Duodenal mucosa (tissue), 2 donors: Measurements from ENCODE around the gene TRPV2.
"Not testable (repeated sequence)": the region's sequence is repeated elsewhere in the genome, so short reads cannot be mapped to it uniquely, and the experiment has no call there.

Source experiments
- H3K27ac ChIP-seq: one replicate; pipeline ENCODE4 v1.7.0; 2013; ENCODE audit warnings: low read depth, low read length
- H3K27me3 ChIP-seq, 2 donors: one replicate each; pipeline ENCODE4 v1.7.0; 2013; ENCODE audit warnings: low read length in 2 of 2, control low read depth in 1 of 2; ENCODE audit not compliant: insufficient read depth in 2 of 2, control insufficient read depth in 1 of 2
- H3K36me3 ChIP-seq, 2 donors: one replicate each; pipeline ENCODE4 v1.7.0; 2013; ENCODE audit warnings: low read length in 2 of 2, control low read depth in 1 of 2; ENCODE audit not compliant: insufficient read depth in 2 of 2, control insufficient read depth in 1 of 2
- H3K4me1 ChIP-seq, 2 donors: one replicate each; pipeline ENCODE4 v1.7.0; 2013; ENCODE audit warnings: low read length in 2 of 2, control low read depth in 1 of 2; ENCODE audit not compliant: insufficient read depth in 2 of 2, control insufficient read depth in 1 of 2
- H3K4me3 ChIP-seq, 2 donors: one replicate each; pipeline ENCODE4 v1.7.0; 2013; ENCODE audit warnings: low read length in 2 of 2, low read depth in 1 of 2
- H3K9ac ChIP-seq, 2 donors: one replicate each; pipeline ENCODE4 v1.7.0; 2013; ENCODE audit warnings: low read length in 2 of 2, low read depth in 1 of 2
- H3K9me3 ChIP-seq, 2 donors: one replicate each; pipeline ENCODE4 v1.7.0; 2013; ENCODE audit warnings: low read length in 2 of 2, control low read depth in 1 of 2; ENCODE audit not compliant: control insufficient read depth in 1 of 2

TRPV2 gene

GRCh38 chr17:16383216-16383615, 32.2 kb upstream of the TRPV2 start:
- Histone ChIP-seq H3K9me3 (no peaks in the 10 kb centered on the region), H3K9ac (peak overlapping the region; percentile 4 to 76), H3K27ac (no peak overlapping the region), H3K4me3 (peak overlapping the region; percentile 84 to 96), H3K36me3 (peaks cover 6 to 20% of the 10 kb centered on the region in 2 donors), H3K27me3 (no peaks in the 10 kb centered on the region), H3K4me1 (peaks cover 6 to 31% of the 10 kb centered on the region in 2 donors)

DNA sequence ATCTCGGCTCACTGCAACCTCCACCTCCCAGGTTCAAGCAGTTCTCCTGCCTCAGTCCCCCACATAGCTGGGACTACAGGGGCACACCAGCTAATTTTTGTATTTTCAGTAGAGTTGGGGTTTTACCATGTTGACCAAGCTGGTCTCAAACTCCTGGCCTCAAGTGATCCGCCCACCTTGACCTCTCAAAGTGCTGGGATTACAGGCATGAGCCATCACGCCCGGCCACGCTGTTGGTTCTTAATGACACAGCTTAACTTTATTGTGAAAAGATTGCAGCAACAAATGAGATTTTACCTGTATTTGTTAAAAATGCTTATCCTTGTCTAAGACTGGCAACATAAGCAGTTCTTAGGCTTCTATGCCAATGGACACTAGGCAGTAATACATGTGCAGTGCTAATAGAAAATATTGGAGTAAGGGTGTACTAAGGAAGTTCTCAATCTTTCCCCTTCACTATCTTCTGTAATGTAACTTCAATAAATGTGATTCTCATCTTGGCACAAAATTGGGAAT, 31.5 kb upstream of the TRPV2 start:
- Histone ChIP-seq H3K9ac (peak overlapping the region; percentile 4 to 76), H3K4me1 (peaks cover 6 to 31% of the 10 kb centered on the region in 2 donors), H3K27ac (no peak overlapping the region), H3K36me3 (peaks cover 6 to 20% of the 10 kb centered on the region in 2 donors), H3K27me3 (no peaks in the 10 kb centered on the region), H3K4me3 (peak overlapping the region in 1 of 2 donors; percentile 96), H3K9me3 (no peaks in the 10 kb centered on the region)

DNA sequence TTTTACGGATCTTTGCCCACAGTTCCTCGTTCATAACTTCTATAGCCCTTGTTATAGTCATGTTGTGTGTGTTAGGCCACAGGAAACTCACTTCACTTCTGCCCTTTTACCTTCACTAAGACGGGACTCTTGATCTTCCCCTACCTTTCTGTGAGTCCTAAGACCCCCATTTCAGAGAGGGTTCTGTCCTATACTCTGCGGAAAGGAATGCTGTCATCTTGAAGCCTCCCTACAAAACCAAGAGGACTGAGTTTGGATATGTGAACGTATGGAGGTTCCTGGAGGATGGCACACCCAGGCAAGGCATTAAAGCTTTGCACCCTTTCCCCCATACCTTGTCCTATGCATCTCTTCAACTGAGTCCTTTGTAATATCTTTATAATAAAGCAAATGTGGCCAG, 30.8 kb upstream of the TRPV2 start:
- Histone ChIP-seq H3K9ac (no peak overlapping the region), H3K4me1 (peaks cover 6 to 31% of the 10 kb centered on the region in 2 donors), H3K27ac (no peak overlapping the region), H3K27me3 (no peaks in the 10 kb centered on the region), H3K36me3 (peaks cover 6 to 20% of the 10 kb centered on the region in 2 donors), H3K4me3 (no peak overlapping the region), H3K9me3 (no peaks in the 10 kb centered on the region)

GRCh38 chr17:16386126-16386507, 29.3 kb upstream of the TRPV2 start:
- Histone ChIP-seq H3K9ac (peak overlapping the region in 1 of 2 donors; percentile 43), H3K4me3 (peak overlapping the region in 1 of 2 donors; percentile 67), H3K4me1 (peaks cover 6 to 31% of the 10 kb centered on the region in 2 donors), H3K36me3 (peaks cover 6 to 20% of the 10 kb centered on the region in 2 donors), H3K27ac (peak overlapping the region; percentile 20)
- H3K27me3 ChIP-seq, H3K9me3 ChIP-seq: not testable (repeated sequence)

DNA sequence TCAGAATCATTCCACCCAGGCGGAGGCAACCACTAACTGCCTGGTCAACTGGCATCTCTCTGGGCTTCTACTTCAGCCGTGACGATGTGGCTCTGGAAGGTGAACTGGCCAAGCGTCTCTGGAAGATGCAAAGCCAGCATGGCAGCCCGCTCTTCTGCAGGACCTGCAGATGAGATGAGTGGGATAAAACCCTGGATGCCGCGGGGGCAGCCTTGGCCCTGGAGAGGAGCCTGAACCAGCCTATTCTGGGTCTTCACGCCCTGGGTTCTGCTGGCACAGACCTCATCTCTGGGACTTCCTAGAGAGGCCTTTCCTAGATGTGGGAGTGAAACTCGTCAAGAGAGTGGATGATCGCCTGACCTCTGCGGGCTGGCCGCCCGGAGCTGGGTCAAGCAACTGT, 23.9 kb upstream of the TRPV2 start:
- H3K4me1 ChIP-seq = peaks cover 0 to 2% of the 10 kb centered on the region in 2 donors
- no peaks in the 10 kb centered on the region for H3K36me3 ChIP-seq
- no peaks in the 10 kb centered on the region for H3K27me3 ChIP-seq
- no peak overlapping the region for H3K4me3 ChIP-seq
- no peak overlapping the region for H3K9ac ChIP-seq
- H3K9me3 ChIP-seq = no peaks in the 10 kb centered on the region
- no peak overlapping the region for H3K27ac ChIP-seq

DNA sequence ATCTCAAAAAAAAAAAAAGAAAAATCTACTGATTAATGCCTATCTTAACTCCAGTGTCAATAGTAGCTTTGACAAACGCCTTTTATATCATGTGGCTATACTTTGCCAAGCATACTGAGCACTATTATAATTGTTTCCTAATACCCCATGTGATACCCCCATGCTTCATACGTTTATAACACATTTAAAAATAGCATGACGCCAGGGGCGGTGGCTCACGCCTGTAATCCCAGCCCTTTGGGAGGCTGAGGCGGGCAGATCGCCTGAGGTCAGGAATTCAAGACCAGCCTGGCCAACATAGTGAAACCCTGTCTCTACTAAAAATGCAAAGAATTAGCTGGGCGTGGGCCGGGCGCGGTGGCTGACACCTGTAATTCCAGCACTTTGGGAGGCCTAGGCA, 22.9 kb upstream of the TRPV2 start:
- H3K9me3 ChIP-seq = not testable (repeated sequence)

DNA sequence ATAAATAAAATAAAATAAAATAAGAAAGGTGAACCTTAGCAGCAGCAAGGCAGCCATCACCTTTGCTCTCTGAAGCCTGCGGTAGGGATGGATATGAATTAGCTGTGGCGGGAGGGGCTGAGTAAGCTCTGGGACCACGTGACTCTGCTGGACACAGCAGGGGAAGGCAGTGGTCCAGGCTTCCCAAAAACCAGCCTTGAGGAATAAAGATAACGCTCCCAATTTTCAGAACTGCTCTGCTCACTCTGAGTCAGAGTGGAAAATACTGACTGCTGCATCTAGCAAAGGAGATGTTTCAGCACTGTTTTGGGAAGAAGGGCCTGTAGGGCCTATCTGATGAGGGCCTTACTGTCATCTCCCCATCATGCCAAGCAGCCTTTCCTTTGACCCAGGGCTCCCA, 19.5 kb upstream of the TRPV2 start:
- H3K36me3 ChIP-seq, H3K9me3 ChIP-seq, H3K4me1 ChIP-seq, H3K4me3 ChIP-seq, H3K27me3 ChIP-seq, H3K27ac ChIP-seq, H3K9ac ChIP-seq: not testable (repeated sequence)

More for the DNA sequence above, 22.9 kb upstream of the TRPV2 start:
- H3K4me3 ChIP-seq, H3K36me3 ChIP-seq, H3K27me3 ChIP-seq, H3K27ac ChIP-seq, H3K4me1 ChIP-seq, H3K9ac ChIP-seq: not testable (repeated sequence)

GRCh38 chr17:16396693-16397092, 18.7 kb upstream of the TRPV2 start:
- not testable (repeated sequence) for H3K4me3 ChIP-seq, H3K27ac ChIP-seq, H3K4me1 ChIP-seq, H3K9me3 ChIP-seq, H3K9ac ChIP-seq, H3K36me3 ChIP-seq, H3K27me3 ChIP-seq

GRCh38 chr17:16398270-16399267, 16.8 kb upstream of the TRPV2 start:
- no peak overlapping the region for H3K9ac ChIP-seq
- no peak overlapping the region for H3K27ac ChIP-seq

DNA sequence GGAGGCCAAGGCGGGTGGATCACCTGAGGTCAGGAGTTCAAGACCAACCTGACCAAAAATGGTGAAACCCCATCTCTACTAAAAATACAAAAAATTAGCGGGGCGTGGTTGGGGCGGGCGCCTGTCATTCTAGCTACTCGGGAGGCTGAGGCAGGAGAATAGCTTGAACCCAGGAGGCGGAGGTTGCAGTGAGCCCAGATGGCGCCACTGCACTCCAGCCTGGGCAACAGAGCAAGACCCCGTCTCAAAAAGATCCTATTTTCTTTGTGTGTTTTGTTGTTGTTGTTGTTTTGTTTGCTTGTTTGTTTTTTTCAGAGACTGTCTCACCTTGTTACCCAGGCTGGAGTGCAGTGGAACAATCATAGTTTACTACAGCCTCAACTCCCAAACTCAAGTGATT, 11.5 kb upstream of the TRPV2 start:
- not testable (repeated sequence) for H3K9ac ChIP-seq, H3K36me3 ChIP-seq, H3K9me3 ChIP-seq, H3K4me3 ChIP-seq, H3K27me3 ChIP-seq, H3K27ac ChIP-seq, H3K4me1 ChIP-seq

More at GRCh38 chr17:16398270-16399267, 16.8 kb upstream of the TRPV2 start:
- H3K4me1 ChIP-seq = no peaks in the 10 kb centered on the region
- no peak overlapping the region for H3K4me3 ChIP-seq
- H3K9me3 ChIP-seq = no peaks in the 10 kb centered on the region
- H3K27me3 ChIP-seq = no peaks in the 10 kb centered on the region
- H3K36me3 ChIP-seq = no peaks in the 10 kb centered on the region
